Measurements from ENCODE around the gene MED26.

DNA sequence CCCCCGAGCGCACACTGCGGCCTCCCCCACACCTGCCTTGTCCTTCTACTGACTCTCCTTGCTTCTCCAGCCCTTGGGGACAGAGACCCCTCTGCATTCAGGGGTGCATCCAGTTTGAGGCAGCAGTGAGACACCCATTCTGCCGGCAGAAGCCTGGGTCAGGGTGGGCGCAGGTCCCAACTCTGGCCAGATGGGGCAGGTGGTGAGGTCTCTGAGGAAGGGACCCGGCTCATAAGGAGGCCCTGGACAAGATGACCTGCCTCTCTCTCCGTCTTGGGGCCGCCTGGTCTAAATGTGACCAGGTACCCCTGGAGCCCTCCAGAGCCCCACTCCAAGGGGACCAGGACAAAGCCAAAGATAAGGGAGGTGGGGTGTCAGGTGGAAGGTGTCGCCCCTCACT, 91.9 kb downstream of the MED26 start:
- TF ChIP-seq CTCF (IDR thresholded peaks at IDR 0.05) (no peak), POLR2A (IDR thresholded peaks at IDR 0.05) (no peak), POLR2AphosphoS5 (IDR thresholded peaks at IDR 0.05) (no peak)
